Esophagus mucosa (tissue), 1 donor: Measurements from ENCODE around the gene ARHGEF3. TPM values are rescaled to one million over a fixed set of nuclear protein-coding genes. Genes with fewer than 3 reads are reported as not detected.

Experiments
- total RNA-seq: library from RNA; stranded (reverse); gene quantifications from one replicate; pipeline ENCODE4 v1.2.4, GENCODE V29; 2023
- donor health status: DM: yes; HTN: yes; CAD: no.

The ARHGEF3 gene
- total RNA-seq, 1 donor from 2014 or later, result 30.2 TPM

Other genes with a start within 250 kb of the ARHGEF3 start
- gene CCDC66, start 244.8 kb downstream of the ARHGEF3 start, total RNA-seq, result 9.6 TPM
- gene TASOR, start 118.7 kb downstream of the ARHGEF3 start, total RNA-seq, result 30.0 TPM